CD14-positive monocyte (primary cell): ENCODE measurements around the gene CFAP20DC. TPM values are rescaled to one million over a fixed set of nuclear protein-coding genes. Genes with fewer than 3 reads are reported as not detected.

Source experiments
- DNase-seq, 3 donors: peaks; one replicate each; pipeline ENCODE4 v3.0.0-alpha.2; 2011 to 2022
- H2AFZ ChIP-seq: 2 replicates; pipeline ENCODE4 v1.6.0; 2012; ENCODE audit warnings: mild to moderate bottlenecking, low read depth, low read length, inconsistent platforms; ENCODE audit not compliant: insufficient read depth, poor library complexity, severe bottlenecking
- H3K27ac ChIP-seq, 2 donors: 1 replicate in 1 of 2; 2 replicates in 1 of 2; pipeline ENCODE4 v1.5.1; 2012 to 2013; ENCODE audit warnings: low read length in 2 of 2, control low read depth in 1 of 2, inconsistent platforms in 1 of 2, low read depth in 1 of 2, mild to moderate bottlenecking in 1 of 2
- H3K27me3 ChIP-seq, 2 donors: one replicate each; pipeline versions ENCODE4 v1.6.0 to v1.6.1; 2011 to 2013; ENCODE audit warnings: low read length in 2 of 2; ENCODE audit not compliant: control insufficient read depth in 2 of 2, insufficient read depth in 2 of 2
- H3K36me3 ChIP-seq, 2 donors: replicated peaks in 1 of 2; 1 replicate in 1 of 2; 2 replicates in 1 of 2; pipeline versions ENCODE4 v1.5.1 to v1.6.1; 2012 to 2013; ENCODE audit warnings: low read length in 2 of 2, control low read depth in 1 of 2, inconsistent platforms in 1 of 2, mild to moderate bottlenecking in 1 of 2; ENCODE audit not compliant: insufficient read depth in 2 of 2, control insufficient read depth in 1 of 2
- H3K4me1 ChIP-seq, 2 donors: 1 replicate in 1 of 2; 2 replicates in 1 of 2; pipeline versions ENCODE4 v1.5.1 to v1.6.1; 2012 to 2013; ENCODE audit warnings: low read length in 2 of 2, control low read depth in 1 of 2, inconsistent platforms in 1 of 2, mild to moderate bottlenecking in 1 of 2, moderate library complexity in 1 of 2; ENCODE audit not compliant: insufficient read depth in 2 of 2, control insufficient read depth in 1 of 2
- H3K4me2 ChIP-seq: replicated peaks from 2 replicates; pipeline ENCODE3; 2012; ENCODE audit warnings: low read length, moderate library complexity, mild to moderate bottlenecking; ENCODE audit not compliant: poor library complexity, severe bottlenecking; ENCODE audit errors: extremely low read depth
- H3K4me3 ChIP-seq, 3 experiments: fragments of 200-600 bp in 1 of 3; sonication (generic) in 1 of 3; replicated peaks in 1 of 3; 1 replicate in 2 of 3; 2 replicates in 1 of 3; pipeline ENCODE4 v1.5.1; 2011 to 2013; ENCODE audit warnings: low read length in 3 of 3, mild to moderate bottlenecking in 3 of 3, control low read depth in 2 of 3, low read depth in 2 of 3, inconsistent platforms in 1 of 3, moderate library complexity in 1 of 3
- H3K79me2 ChIP-seq: 2 replicates; pipeline ENCODE4 v1.6.0; 2012; ENCODE audit warnings: mild to moderate bottlenecking, control low read depth, inconsistent platforms, low read length, moderate library complexity; ENCODE audit not compliant: insufficient read depth
- H3K9ac ChIP-seq: 2 replicates; pipeline ENCODE4 v1.6.0; 2017; ENCODE audit warnings: low read length, mild to moderate bottlenecking; ENCODE audit not compliant: insufficient read depth, poor library complexity, severe bottlenecking
- H3K9me3 ChIP-seq, 2 donors: replicated peaks in 1 of 2; 1 replicate in 1 of 2; 2 replicates in 1 of 2; pipeline versions ENCODE4 v1.5.1 to v1.6.1; 2012 to 2013; ENCODE audit warnings: low read length in 2 of 2, control low read depth in 1 of 2; ENCODE audit not compliant: control insufficient read depth in 1 of 2, insufficient read depth in 1 of 2
- H4K20me1 ChIP-seq: 2 replicates; pipeline ENCODE4 v1.6.0; 2012; ENCODE audit warnings: mild to moderate bottlenecking, low read length, control low read depth, moderate library complexity; ENCODE audit not compliant: insufficient read depth
- H3K27ac Mint-ChIP-seq, 7 donors: one replicate each; pipeline ENCODE4 v1.8.0; 2020; ENCODE audit warnings: mild to moderate bottlenecking in 7 of 7, mixed read lengths in 7 of 7, moderate library complexity in 6 of 7, inconsistent platforms in 2 of 7
- H3K27me3 Mint-ChIP-seq, 3 donors: one replicate each; pipeline ENCODE4 v1.8.0; 2021 to 2022; ENCODE audit warnings: low read depth in 3 of 3, mild to moderate bottlenecking in 3 of 3, mixed read lengths in 3 of 3, moderate library complexity in 3 of 3, inconsistent platforms in 1 of 3
- H3K36me3 Mint-ChIP-seq, 2 donors: one replicate each; pipeline ENCODE4 v1.8.0; 2020; ENCODE audit warnings: mixed read lengths in 2 of 2, inconsistent platforms in 1 of 2, mild to moderate bottlenecking in 1 of 2
- H3K4me1 Mint-ChIP-seq: one replicate; pipeline ENCODE4 v1.8.0; 2020; ENCODE audit warnings: mild to moderate bottlenecking, mixed read lengths
- H3K4me3 Mint-ChIP-seq, 2 donors: one replicate each; pipeline ENCODE4 v1.8.0; 2020; ENCODE audit warnings: mild to moderate bottlenecking in 2 of 2, mixed read lengths in 2 of 2, moderate library complexity in 1 of 2
- H3K9me3 Mint-ChIP-seq, 7 donors: one replicate each; pipeline ENCODE4 v1.8.0; 2020 to 2022; ENCODE audit warnings: mixed read lengths in 7 of 7, mild to moderate bottlenecking in 6 of 7, moderate library complexity in 6 of 7, inconsistent platforms in 2 of 7
- CTCF ChIP-seq: fragments of 200-600 bp; IDR thresholded peaks from one replicate; pipeline ENCODE4 v1.8.0; 2022; ENCODE audit warnings: antibody characterized with exemption, mild to moderate bottlenecking
- whole genome bisulfite sequencing: methylation state at CpG from one replicate; pipeline ENCODE4 v1.1.5; 2013; ENCODE audit warnings: missing lambda C conversion rate; ENCODE audit not compliant: insufficient coverage; 5-methylcytosine and 5-hydroxymethylcytosine counted together
- intact Hi-C, 2 donors: fragments of 100-400 bp; cut with micrococcal nuclease; formaldehyde crosslinking; loops; one replicate each; pipeline versions ENCODE4 v1.15.0 to v1.15.1; 2023
- polyA plus RNA-seq, 3 donors: library from polyadenylated mRNA; depleted of rRNA in 1 of 3; unstranded in 2 of 3; stranded (reverse) in 1 of 3; fragments of 300-500 nt in 2 of 3; fragments of >200 nt in 1 of 3; fragmentation: Illumina TruSeq in 2 of 3; gene quantifications; 1 replicate in 2 of 3; 2 replicates in 1 of 3; pipeline ENCODE4 v1.2.3, GENCODE V29; 2012 to 2021

CFAP20DC gene
- polyA plus RNA-seq, 3 donors = not detected

GRCh38 chr3:58769065-58769464 is 280.8 kb downstream of the CFAP20DC start:
- H3K4me3 Mint-ChIP-seq = no peak overlapping the region
- 80% methylated on average over 1 of the region's 4 CpGs for WGBS
- intact Hi-C loops = no loop called here

GRCh38 chr3:58766587-58767282 is 283.1 kb downstream of the CFAP20DC start:
- Histone ChIP-seq H3K9ac (no peak overlapping the region), H4K20me1 (no peaks in the 10 kb centered on the region), H3K4me3 (no peak overlapping the region), H3K4me2 (no peak overlapping the region), H3K4me1 (no peaks in the 10 kb centered on the region), H3K36me3 (no peaks in the 10 kb centered on the region), H3K27ac (no peak overlapping the region), H3K9me3 (peaks cover 0 to 11% of the 10 kb centered on the region in 2 donors), H3K27me3 (no peaks in the 10 kb centered on the region), H2AFZ (no peak overlapping the region), H3K79me2 (no peaks in the 10 kb centered on the region)
- no peak for TF ChIP-seq CTCF
- Mint-ChIP-seq H3K27me3 (peaks cover 0 to 2% (median 0%) of the 10 kb centered on the region in 3 donors), H3K36me3 (no peaks in the 10 kb centered on the region), H3K9me3 (peaks cover 9 to 29% (median 14%) of the 10 kb centered on the region in 7 donors), H3K27ac (peak overlapping the region in 1 of 7 donors; percentile 26), H3K4me3 (no peak overlapping the region), H3K4me1 (no peaks in the 10 kb centered on the region)
- intact Hi-C loops = no loop called here
- no peak for DNase-seq
- 92% methylated on average over 7 of the region's 9 CpGs for WGBS

More at GRCh38 chr3:58769065-58769464, 280.8 kb downstream of the CFAP20DC start:
- Histone ChIP-seq H3K9ac (no peak overlapping the region), H3K27me3 (no peaks in the 10 kb centered on the region), H3K27ac (no peak overlapping the region), H3K4me1 (no peaks in the 10 kb centered on the region), H3K4me3 (no peak overlapping the region), H3K4me2 (no peak overlapping the region), H4K20me1 (no peaks in the 10 kb centered on the region), H3K9me3 (peaks cover 0 to 6% of the 10 kb centered on the region in 2 donors), H3K79me2 (no peaks in the 10 kb centered on the region), H2AFZ (no peak overlapping the region), H3K36me3 (no peaks in the 10 kb centered on the region)
- Mint-ChIP-seq H3K27me3 (peaks cover 0 to 2% (median 0%) of the 10 kb centered on the region in 3 donors), H3K36me3 (no peaks in the 10 kb centered on the region), H3K27ac (no peak overlapping the region), H3K4me1 (no peaks in the 10 kb centered on the region), H3K9me3 (peaks cover 6 to 20% (median 10%) of the 10 kb centered on the region in 7 donors)
- TF ChIP-seq CTCF = no peak
- no peak for DNase-seq
